Raji (cell line): ENCODE measurements around the gene CD163L1.

ENCODE experiments used
- POLR2A ChIP-seq: IDR thresholded peaks from 2 replicates; pipeline ENCODE4 v1.6.1; 2011; ENCODE audit warnings: low read depth, low read length, control low read depth; ENCODE audit not compliant: insufficient read depth

The CD163L1 gene

DNA sequence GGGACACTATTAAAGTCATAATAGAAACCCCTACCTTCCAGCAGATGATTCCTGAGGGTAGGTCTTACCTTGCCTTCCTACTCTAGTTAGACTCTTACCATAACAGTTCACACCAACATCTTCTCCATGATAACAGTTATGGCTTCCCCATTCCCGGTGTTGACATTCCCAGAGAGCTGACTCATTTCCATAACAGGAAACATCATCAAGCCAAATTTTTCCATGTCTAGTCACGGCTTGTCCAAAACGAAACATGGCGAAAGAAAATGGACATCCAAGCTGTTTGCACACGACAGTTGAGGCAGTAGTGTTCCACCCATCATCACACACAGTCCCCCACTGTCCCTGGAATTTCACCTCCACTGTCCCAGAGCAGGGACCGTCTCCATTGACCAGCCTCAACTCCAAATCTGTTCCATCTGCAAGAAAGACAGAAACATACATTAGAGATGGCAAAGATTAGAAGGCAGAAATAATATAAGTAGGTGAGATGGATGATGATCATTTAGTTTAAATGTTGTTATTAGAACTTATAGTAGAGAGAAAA lies 10.6 kb downstream of the CD163L1 start:
- no peak for TF ChIP-seq POLR2A

DNA sequence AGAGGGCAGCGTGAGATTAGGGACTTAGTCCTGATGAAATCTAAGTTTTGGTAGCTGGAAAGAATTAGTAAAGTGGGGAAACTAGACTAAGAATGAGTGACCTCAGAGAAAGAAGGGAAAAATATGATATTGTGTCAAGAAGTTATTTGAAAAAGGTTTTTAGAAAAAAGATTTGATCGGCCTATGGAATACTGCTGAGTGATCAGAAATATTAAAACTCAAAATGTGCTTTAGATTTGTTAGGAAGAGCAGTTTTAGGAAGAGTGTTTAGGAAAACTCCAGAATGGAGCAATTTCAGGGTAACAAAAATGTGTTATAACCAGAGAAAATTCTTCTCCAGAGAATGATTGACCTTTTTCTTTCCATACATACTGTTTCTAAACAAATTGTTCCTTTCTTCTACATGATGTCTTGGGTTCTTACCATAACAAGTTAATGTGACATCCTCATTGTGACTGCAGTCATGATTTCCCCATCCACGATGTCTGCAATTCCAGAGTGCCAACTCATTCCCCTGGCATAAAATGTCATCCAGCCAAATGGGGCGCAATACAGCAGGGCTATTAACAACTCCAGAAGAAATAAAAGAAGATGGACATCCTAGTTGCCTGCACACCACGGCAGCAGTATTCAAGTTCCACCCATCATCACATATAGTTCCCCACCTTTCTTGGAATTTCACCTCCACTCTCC lies 11.8 kb downstream of the CD163L1 start:
- TF ChIP-seq POLR2A: no peak

GRCh38 chr12:7411343-7411742 lies 32.6 kb downstream of the CD163L1 start:
- TF ChIP-seq POLR2A: no peak

GRCh38 chr12:7404275-7404674 lies 39.7 kb downstream of the CD163L1 start:
- TF ChIP-seq POLR2A: no peak

- no peak for TF ChIP-seq POLR2A
These were observed 40.5 kb downstream of the CD163L1 start for GRCh38 chr12:7403466-7403865.

DNA sequence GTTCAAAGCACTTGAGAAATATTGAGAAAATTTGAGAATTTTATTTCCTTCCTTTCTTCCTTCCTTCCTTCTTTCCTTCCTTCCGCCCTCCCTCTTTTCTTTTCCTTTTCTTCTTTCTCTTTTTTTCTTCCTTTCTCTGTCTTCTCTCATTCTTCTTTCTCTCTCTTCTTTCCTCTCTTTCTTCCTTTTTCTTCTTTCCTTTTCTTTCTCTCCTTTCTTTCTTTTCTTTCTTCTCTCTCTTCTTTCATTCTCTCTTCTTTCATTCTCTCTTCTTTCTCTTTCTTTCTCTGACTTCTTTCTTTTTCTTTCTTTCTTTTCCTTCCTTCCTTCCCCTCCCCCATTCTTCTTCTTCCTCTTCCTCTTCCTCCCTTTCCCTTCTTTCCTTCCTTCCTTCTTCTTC lies 44.9 kb downstream of the CD163L1 start:
- no peak for TF ChIP-seq POLR2A

DNA sequence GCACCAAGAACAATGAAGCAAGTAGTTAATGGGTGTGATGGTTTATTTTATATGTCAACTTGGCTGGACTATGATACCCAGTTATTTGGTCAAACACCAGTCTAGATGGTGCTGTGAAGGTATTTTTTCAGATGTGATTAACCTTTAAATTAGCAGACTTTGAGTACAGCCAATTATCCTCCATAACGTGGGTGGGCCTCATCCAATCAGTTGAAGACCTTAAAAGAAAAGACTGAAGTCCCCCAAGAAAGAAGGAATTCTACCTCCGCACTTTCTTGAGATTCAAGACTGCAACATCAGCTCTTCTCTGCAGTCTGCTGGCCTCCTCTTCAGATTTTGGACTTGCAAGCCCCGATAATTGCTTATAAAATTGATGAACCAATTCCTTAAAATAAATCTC lies 47.5 kb downstream of the CD163L1 start:
- TF ChIP-seq POLR2A: no peak

DNA sequence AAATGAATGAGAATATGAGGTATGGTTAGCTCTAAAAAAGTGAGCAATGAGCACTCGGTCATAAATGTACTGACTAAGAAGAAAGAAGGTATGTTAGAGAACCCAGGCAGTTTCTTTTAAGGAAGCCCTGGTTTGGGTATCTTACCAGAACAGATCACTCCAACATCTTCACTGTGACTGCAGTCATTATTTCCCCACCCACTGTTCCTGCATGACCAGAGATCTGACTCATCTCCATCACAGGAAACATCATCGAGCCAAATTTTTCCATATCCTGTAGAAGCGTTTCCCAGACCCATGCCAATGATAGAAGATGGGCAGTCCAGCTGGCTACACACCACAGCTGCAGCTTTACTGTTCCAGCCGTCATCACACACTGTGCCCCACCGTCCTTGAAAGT lies 48.0 kb downstream of the CD163L1 start:
- no peak for TF ChIP-seq POLR2A

- no peak for TF ChIP-seq POLR2A
These were observed 56.7 kb downstream of the CD163L1 start for GRCh38 chr12:7387289-7387688.

DNA sequence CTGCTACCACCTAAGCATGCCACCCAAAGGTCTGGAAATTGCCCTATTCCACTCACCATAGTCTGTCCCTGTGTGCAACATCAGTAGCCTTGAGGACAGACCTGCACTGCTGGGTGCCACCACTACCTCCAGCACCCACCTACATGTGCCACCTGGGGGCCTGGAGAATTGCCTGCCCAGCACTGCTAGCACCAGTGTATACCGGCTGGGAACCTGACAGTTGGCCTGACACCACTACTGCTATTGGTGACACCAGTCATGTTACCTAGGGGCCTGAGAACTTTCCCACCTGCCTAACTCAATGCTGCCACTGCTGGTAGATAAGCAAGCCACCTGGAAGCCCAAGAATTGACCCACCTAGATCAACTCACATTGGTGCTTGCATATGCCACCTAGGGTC lies 60.8 kb downstream of the CD163L1 start:
- TF ChIP-seq POLR2A: no peak

DNA sequence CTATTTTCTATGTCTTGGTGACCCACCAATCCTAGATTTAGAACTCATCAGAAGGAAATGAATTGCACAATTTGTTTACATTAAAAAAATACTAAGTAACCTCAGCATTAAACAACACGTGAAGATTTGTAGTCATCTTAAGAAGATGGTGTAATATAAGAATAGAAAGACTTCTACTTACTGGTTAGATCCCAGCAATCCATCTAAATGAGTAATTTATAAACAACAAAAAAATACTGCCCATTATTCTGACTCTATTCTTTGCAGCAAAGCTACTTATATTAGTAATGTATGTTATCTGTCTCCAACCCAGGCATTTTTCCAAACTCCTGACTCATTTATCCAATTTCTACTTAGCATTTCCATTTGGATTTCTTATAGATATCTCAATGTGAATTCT lies 67.8 kb downstream of the CD163L1 start:
- TF ChIP-seq POLR2A: no peak

DNA sequence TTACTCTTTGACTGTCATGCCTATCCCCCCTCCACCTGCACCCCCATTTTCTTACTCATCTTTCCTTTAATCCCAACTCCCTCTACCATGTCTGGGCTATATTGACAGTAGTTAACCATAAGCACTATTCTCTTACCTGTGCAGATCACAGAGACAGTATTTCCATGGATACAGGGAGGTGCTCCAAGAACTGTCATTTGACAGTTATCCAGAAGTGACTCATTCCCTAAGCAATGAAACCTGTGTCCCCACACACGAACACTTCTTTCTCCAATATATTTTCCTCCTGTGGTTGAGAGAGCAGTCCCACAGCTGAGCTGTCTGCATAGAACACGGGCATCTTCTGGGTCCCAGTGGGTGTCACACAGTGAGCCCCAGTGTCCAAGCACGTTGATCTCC lies 68.8 kb downstream of the CD163L1 start:
- TF ChIP-seq POLR2A: no peak

DNA sequence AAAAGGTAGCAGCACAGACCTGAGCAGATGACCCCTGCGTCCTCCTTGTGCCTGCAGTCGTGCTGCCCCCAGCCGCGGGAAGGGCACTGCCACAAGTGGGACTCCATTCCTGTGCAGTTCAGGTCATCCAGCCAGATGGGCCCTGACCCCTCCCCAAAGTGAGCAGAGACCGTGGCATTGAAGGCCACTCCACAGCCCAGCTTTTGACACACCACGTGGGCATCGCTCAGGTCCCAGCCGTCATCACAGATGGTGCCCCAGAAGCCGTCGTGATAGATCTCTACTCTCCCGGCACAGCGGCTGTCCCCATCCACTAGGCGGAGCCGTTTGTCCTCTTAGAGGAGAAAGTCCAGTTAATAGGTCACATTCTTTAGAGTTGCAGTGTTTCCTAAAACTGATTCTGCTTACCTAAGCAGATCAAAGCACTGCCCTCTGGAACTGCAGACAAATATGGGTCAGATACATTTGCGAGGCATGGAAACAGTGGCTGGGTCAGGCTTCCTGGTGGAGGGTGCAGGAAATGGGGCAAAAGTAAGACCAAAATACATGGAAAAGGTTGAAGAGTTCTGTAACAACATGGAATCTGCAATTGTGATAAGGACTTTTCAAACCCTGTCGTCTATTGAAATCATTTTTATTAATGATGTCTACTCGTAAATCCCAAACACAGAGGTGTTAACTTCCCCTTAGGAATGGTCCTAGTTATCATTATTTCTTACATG lies 69.4 kb downstream of the CD163L1 start:
- TF ChIP-seq POLR2A: no peak

DNA sequence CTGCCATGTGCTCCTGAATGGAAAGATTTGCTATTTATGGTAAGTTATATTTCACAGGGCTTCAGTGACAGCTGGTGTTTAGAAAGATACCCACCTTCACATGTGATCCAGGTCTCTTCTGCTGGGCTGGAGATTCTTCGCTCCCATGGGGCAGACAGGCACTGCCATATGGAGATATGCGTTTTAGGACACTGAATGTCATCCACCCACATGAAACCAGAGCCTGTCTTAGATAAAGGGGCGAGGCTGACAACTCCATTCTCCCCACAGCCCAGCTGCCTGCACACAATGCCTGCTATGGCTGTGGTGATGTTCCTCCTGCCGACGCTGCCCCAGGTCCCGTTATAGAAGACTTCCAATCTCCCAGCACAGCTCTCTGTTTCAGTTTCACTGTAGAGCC lies 70.7 kb downstream of the CD163L1 start:
- no peak for TF ChIP-seq POLR2A

GRCh38 chr12:7369274-7369729 lies 74.7 kb downstream of the CD163L1 start:
- no peak for TF ChIP-seq POLR2A

DNA sequence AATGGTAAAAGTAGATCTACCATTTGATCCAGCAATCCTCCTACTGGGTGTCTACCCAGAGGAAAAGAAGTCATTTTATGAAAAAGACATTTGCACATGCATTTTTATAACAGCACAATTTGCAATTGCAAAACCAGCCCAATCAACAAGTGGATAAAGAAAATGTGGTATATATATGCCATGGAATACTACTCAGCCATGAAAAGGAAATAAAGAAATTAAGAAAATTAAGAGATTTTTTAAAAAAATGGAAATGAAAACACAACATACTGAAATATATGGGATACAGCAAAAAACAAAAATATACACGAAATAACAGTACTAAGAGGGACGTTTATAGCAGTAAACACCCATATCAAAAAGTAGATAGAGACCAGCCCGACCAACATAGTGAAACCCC lies 81.2 kb downstream of the CD163L1 start:
- no peak for TF ChIP-seq POLR2A
